ENCODE measurements around the gene AOC3. TPM values are rescaled to one million over a fixed set of nuclear protein-coding genes. Genes with fewer than 3 reads are reported as not detected.

The AOC3 gene

DNA sequence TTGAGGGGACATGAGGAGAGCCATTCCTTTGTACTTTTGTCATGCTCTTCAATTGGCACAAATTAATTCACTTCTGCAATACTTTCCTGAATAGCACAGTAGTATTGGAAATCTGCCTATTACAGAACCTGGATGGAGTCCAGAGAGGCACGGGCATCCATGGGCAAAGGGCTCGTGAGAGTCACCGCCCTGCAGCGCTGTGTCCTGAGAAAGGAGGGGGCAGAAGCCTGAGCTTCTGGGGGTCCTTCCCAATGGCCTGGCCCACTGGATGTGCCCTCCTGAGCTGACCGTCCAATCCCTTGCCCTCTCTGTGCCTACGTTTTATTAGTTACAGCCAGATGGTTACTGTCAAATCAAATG, 53.1 kb downstream of the AOC3 start:
- no peak overlapping the region for H3K4me3 ChIP-seq (ENCODE audit: low read length)
- no peaks in the 10 kb centered on the region for H3K4me1 ChIP-seq (ENCODE audit: control insufficient read depth, insufficient read depth, low read length)
- no peaks in the 10 kb centered on the region for H3K9me3 ChIP-seq (replicated peaks; ENCODE audit: low read length)
- no peaks in the 10 kb centered on the region for H3K36me3 ChIP-seq (ENCODE audit: insufficient read depth, low read length)
- H3K27me3 ChIP-seq (ENCODE audit: control insufficient read depth, insufficient read depth, low read length), result peaks cover 67% of the 10 kb centered on the region
- no peak overlapping the region for H3K4me2 ChIP-seq (ENCODE audit: low read length)
- no peak overlapping the region for H3K9ac ChIP-seq (ENCODE audit: low read depth, low read length)

GRCh38 chr17:42906772-42907446, 55.9 kb downstream of the AOC3 start:
- H3K4me1 ChIP-seq (ENCODE audit: control insufficient read depth, insufficient read depth, low read length), result no peaks in the 10 kb centered on the region
- H3K27me3 ChIP-seq (ENCODE audit: control insufficient read depth, insufficient read depth, low read length), result peaks cover 65% of the 10 kb centered on the region
- H3K9ac ChIP-seq (ENCODE audit: low read depth, low read length), result no peak overlapping the region
- no peak overlapping the region for H3K4me3 ChIP-seq (ENCODE audit: low read length)
- no peaks in the 10 kb centered on the region for H3K36me3 ChIP-seq (ENCODE audit: insufficient read depth, low read length)
- H3K4me2 ChIP-seq (ENCODE audit: low read length), result no peak overlapping the region
- H3K9me3 ChIP-seq (replicated peaks; ENCODE audit: low read length), result no peaks in the 10 kb centered on the region

Small RNA genes lying within 50 kb of the gene (small RNA-seq; reads per million reads assigned to genes)
- gene MIR6781 (not detected), gene RNU6-287P (not detected)
